Ovary (tissue), 10 donors: ENCODE measurements around the gene NEU4. TPM values are rescaled to one million over a fixed set of nuclear protein-coding genes. Genes with fewer than 3 reads are reported as not detected.
"Not testable (repeated sequence)": the region's sequence is repeated elsewhere in the genome, so short reads cannot be mapped to it uniquely, and the experiment has no call there.

Experiments used
- DNase-seq, 5 donors: peaks; one replicate each; pipeline ENCODE4 v3.0.0-alpha.2; 2019 to 2020
- H3K27ac ChIP-seq, 2 donors: fragments of 200-600 bp; one replicate each; pipeline versions ENCODE4 v1.5.1 to v1.8.0; 2019 to 2022
- H3K27me3 ChIP-seq: fragments of 200-600 bp; one replicate; pipeline ENCODE4 v1.8.0; 2022
- H3K36me3 ChIP-seq: fragments of 200-600 bp; sonication (generic); one replicate; pipeline ENCODE4 v1.5.1; 2019
- H3K4me1 ChIP-seq: one replicate; pipeline ENCODE4 v1.8.1; 2013; ENCODE audit warnings: mild to moderate bottlenecking, moderate library complexity; ENCODE audit not compliant: insufficient read depth
- H3K4me3 ChIP-seq: fragments of 200-600 bp; sonication (generic); one replicate; pipeline ENCODE4 v1.5.1; 2017
- H3K9me3 ChIP-seq, 2 donors: fragments of 200-600 bp in 1 of 2; sonication (generic) in 1 of 2; one replicate each; pipeline versions ENCODE4 v1.5.1 to v1.8.1; 2013 to 2019; ENCODE audit warnings: mild to moderate bottlenecking in 1 of 2, moderate library complexity in 1 of 2
- CTCF ChIP-seq, 3 donors: fragments of 450-650 bp in 2 of 3; fragments of 200-600 bp in 1 of 3; IDR thresholded peaks; one replicate each; pipeline versions ENCODE4 v1.5.1 to v1.8.0; 2016 to 2022; ENCODE audit warnings: antibody characterized with exemption in 3 of 3, mild to moderate bottlenecking in 1 of 3
- EP300 ChIP-seq: sonication (generic); formaldehyde crosslinking; IDR thresholded peaks from one replicate; pipeline ENCODE4 v1.6.1; 2017; ENCODE audit warnings: antibody characterized with exemption
- POLR2A ChIP-seq: fragments of 450-650 bp; IDR thresholded peaks from one replicate; pipeline ENCODE4 v1.6.1; 2017; ENCODE audit warnings: antibody characterized with exemption, mild to moderate bottlenecking, moderate library complexity
- WGBS, 3 donors: extraction: QIAGEN DNeasy Blood & Tissue Kit in 1 of 3; methylation state at CpG; one replicate each; pipeline versions ENCODE4 v1.1.5 to v1.1.7; 2013 to 2017; 5-methylcytosine and 5-hydroxymethylcytosine counted together
- intact Hi-C, 4 donors: fragments of 100-400 bp; cut with DNase I; formaldehyde crosslinking; loops; one replicate each; pipeline versions ENCODE4 v1.11.0 to v1.15.1; 2022 to 2023
- long read RNA-seq, 3 donors: library from polyadenylated mRNA in 2 of 3; unstranded in 2 of 3; transcript quantifications; one replicate each; pipeline ENCODE4 v2.0.0 and lab custom pipeline, GENCODE V29; 2021 to 2026
- polyA plus RNA-seq, 2 donors: library from polyadenylated mRNA; stranded (reverse); fragments of 200-250 nt in 1 of 2; fragments of 350-450 nt in 1 of 2; fragmentation: Illumina TruSeq in 1 of 2; extraction: RNeasy Lipid Tissue Mini Kit (QIAGEN cat#74804) in 1 of 2; gene quantifications; one replicate each; pipeline ENCODE4 v1.2.3, GENCODE V29; 2013 to 2014
- total RNA-seq, 7 donors: library from RNA; depleted of rRNA in 2 of 7; stranded (reverse); fragments of >200 nt in 2 of 7; fragmentation: NEBNext Ultra II Directional in 3 of 7; extraction: Animal tissue kit (Norgen Biotek cat#: 25700) in 3 of 7; gene quantifications; one replicate each; pipeline versions ENCODE4 v1.1.0 to v1.2.4, GENCODE V29; 2016 to 2023
- donor health status: DM: no; HTN: no; CAD: no; lungs with moderate emphysema.
- donor health status: DM: no; HTN: no; CAD: no.
- donor health status: Bipolar disorder and iron deficiency.
- donor health status: DM: yes; HTN: yes; CAD: no.
- donor health status: DM: no; HTN: no; CAD: no.
- donor health status: DM: yes; HTN: yes; CAD: no.

NEU4 gene
- 1 to 10 TPM in 3 of 7 donors, under 1 TPM in 3, not detected in 1; 0.68 to 7.2 (median 0.96) TPM for total RNA-seq
- under 1 TPM in 1 of 2 donors, not detected in 1; 0.23 TPM for polyA plus RNA-seq
- long read RNA-seq, donor 1, partial matches to known transcripts: 1 of 1 reads
- long read RNA-seq, donor 1, other reads (novel, unspliced or antisense): 0 of 1 reads
- long read RNA-seq, donor 2: 0 reads
- long read RNA-seq, donor 3: 0 reads

- Histone ChIP-seq H3K4me1 (peaks cover 1% of the 10 kb centered on the region), H3K9me3 (no peaks in the 10 kb centered on the region), H3K27ac (no peak within 1 kb of the TSS), H3K4me3 (no peak within 1 kb of the TSS), H3K36me3 (no peaks in the 10 kb centered on the region), H3K27me3 (no peaks in the 10 kb centered on the region)
- WGBS, 3 donors: 88 to 94% (median 89%) methylated on average over 31 of the region's 31 CpGs
- DNase-seq: peak in 3 of 5 donors; percentile 12 to 45 (median 16)
- no peak for TF ChIP-seq CTCF (IDR thresholded peaks at IDR 0.05)
- no peak for TF ChIP-seq POLR2A
- TF ChIP-seq EP300: no peak
- intact Hi-C loops: no loop called here
Measured at GRCh38 chr2:241808721-241809382, at the start of gene NEU4. Gene NEU4 (plus strand): TSS chr2:241809193. CDS start chr2:241814485, 5,292 bp downstream.

- not testable (repeated sequence) for H3K4me1 ChIP-seq
- DNase-seq: peak in 1 of 5 donors; percentile 17
Measured at GRCh38 chr2:241759893-241760292, 49.1 kb upstream of the NEU4 start.

GRCh38 chr2:241760301-241760771 is 48.7 kb upstream of the NEU4 start:
- Histone ChIP-seq H3K4me3 (no peak overlapping the region), H3K36me3 (no peaks in the 10 kb centered on the region), H3K27me3 (no peaks in the 10 kb centered on the region), H3K4me1 (no peaks in the 10 kb centered on the region), H3K27ac (no peak overlapping the region), H3K9me3 (no peaks in the 10 kb centered on the region)
- intact Hi-C loops: no loop called here
- TF ChIP-seq CTCF (IDR thresholded peaks at IDR 0.05) (no peak), POLR2A (no peak), EP300 (no peak)
- peak in 2 of 5 donors; percentile 21 to 29 for DNase-seq
- 95 to 99% (median 96%) methylated on average over 16 to 17 of the region's 17 CpGs for WGBS, 3 donors

More at GRCh38 chr2:241759893-241760292, 49.1 kb upstream of the NEU4 start:
- not testable (repeated sequence) for H3K9me3 ChIP-seq, H3K27ac ChIP-seq, H3K4me3 ChIP-seq, H3K36me3 ChIP-seq, H3K27me3 ChIP-seq
- intact Hi-C loops: loop anchor here in 1 of 4 donors (10.0 kb wide), 1 partner anchor 115 kb away; no protein-coding TSS in a partner anchor
- 92 to 95% (median 95%) methylated on average over 11 to 13 of the region's 16 CpGs for WGBS, 3 donors

GRCh38 chr2:241762321-241762932 is 46.6 kb upstream of the NEU4 start:
- Histone ChIP-seq H3K4me3 (no peak overlapping the region), H3K4me1 (no peaks in the 10 kb centered on the region), H3K27me3 (no peaks in the 10 kb centered on the region), H3K9me3 (no peaks in the 10 kb centered on the region), H3K27ac (no peak overlapping the region), H3K36me3 (no peaks in the 10 kb centered on the region)
- intact Hi-C loops: no loop called here
- no peak for TF ChIP-seq CTCF (IDR thresholded peaks at IDR 0.05)
- TF ChIP-seq POLR2A: no peak
- no peak for TF ChIP-seq EP300
- DNase-seq: peak in 1 of 5 donors; percentile 5
- WGBS, 3 donors: 82 to 84% (median 83%) methylated on average over 18 of the region's 18 CpGs
